Heart right ventricle (tissue), 16 donors: Measurements from ENCODE around the gene SCAF11. TPM values are rescaled to one million over a fixed set of nuclear protein-coding genes. Genes with fewer than 3 reads are reported as not detected.

Experiments used
- ATAC-seq, 8 donors: fragments of 200-7000 bp; cut with Tn5 transposase; one replicate each; pipeline ENCODE4 v1.9.1; 2020; ENCODE audit warnings: mild to moderate bottlenecking in 8 of 8, moderate library complexity in 8 of 8, moderate number of reproducible peaks in 1 of 8
- DNase-seq, 2 donors: peaks; one replicate each; pipeline ENCODE4 v3.0.0-alpha.2; 2020
- H3K27ac ChIP-seq, 10 donors: fragments of 200-600 bp; sonication (generic) in 2 of 10; one replicate each; pipeline versions ENCODE4 v1.5.0 to v1.8.0; 2020 to 2022; ENCODE audit warnings: mild to moderate bottlenecking in 3 of 10
- H3K27me3 ChIP-seq, 7 donors: fragments of 200-600 bp; one replicate each; pipeline ENCODE4 v1.8.0; 2021 to 2022; ENCODE audit warnings: mild to moderate bottlenecking in 2 of 7
- H3K36me3 ChIP-seq, 9 donors: fragments of 200-600 bp; sonication (generic) in 1 of 9; one replicate each; pipeline versions ENCODE4 v1.5.0 to v1.8.0; 2020 to 2022; ENCODE audit warnings: mild to moderate bottlenecking in 2 of 9
- H3K4me1 ChIP-seq, 9 donors: fragments of 200-600 bp; sonication (generic) in 1 of 9; one replicate each; pipeline versions ENCODE4 v1.5.0 to v1.8.0; 2020 to 2022; ENCODE audit warnings: mild to moderate bottlenecking in 4 of 9
- H3K4me3 ChIP-seq, 10 donors: fragments of 200-600 bp; sonication (generic) in 2 of 10; one replicate each; pipeline versions ENCODE4 v1.5.0 to v1.8.0; 2020 to 2022; ENCODE audit warnings: mild to moderate bottlenecking in 7 of 10, moderate library complexity in 2 of 10
- H3K9me3 ChIP-seq, 11 donors: fragments of 200-600 bp in 10 of 11; sonication (generic) in 2 of 11; one replicate each; pipeline versions ENCODE4 v1.5.0 to v1.8.0; 2013 to 2022; ENCODE audit warnings: mild to moderate bottlenecking in 2 of 11, control low read depth in 1 of 11, moderate library complexity in 1 of 11
- WGBS, 2 donors: extraction: QIAGEN DNeasy Blood & Tissue Kit; methylation state at CpG; one replicate each; pipeline ENCODE4 v1.1.7; 2013; ENCODE audit warnings: inconsistent platforms in 1 of 2; 5-methylcytosine and 5-hydroxymethylcytosine counted together
- intact Hi-C, 10 donors: fragments of 100-400 bp; cut with DNase I; formaldehyde crosslinking; loops; one replicate each; pipeline versions ENCODE4 v1.11.1 to v1.14.2; 2022
- polyA plus RNA-seq, 2 donors: library from polyadenylated mRNA; stranded (reverse); fragments of 200-250 nt; gene quantifications; one replicate each; pipeline ENCODE4 v1.2.3, GENCODE V29; 2013
- total RNA-seq, 10 donors: library from RNA; stranded (reverse); fragmentation: NEBNext Ultra II Directional in 3 of 10; extraction: Animal tissue kit (Norgen Biotek cat#: 25700) in 3 of 10; gene quantifications; one replicate each; pipeline versions ENCODE4 v1.2.1 to v1.2.4, GENCODE V29; 2021 to 2023
- TF ChIP-seq, protein P1 (sequence below), 9 donors: fragments of 200-600 bp; sonication (generic) in 2 of 9; IDR thresholded peaks; one replicate each; pipeline versions ENCODE4 v1.5.0 to v1.8.0; 2021 to 2022; ENCODE audit warnings: antibody characterized with exemption in 9 of 9, mild to moderate bottlenecking in 5 of 9, moderate library complexity in 1 of 9
- donor health status: Arrhythmogenic right ventricular cardiomyopathy.
- donor health status: ischemic (EF 13 %, LVEDD 7.1; RV severe dilation, severe dysfunction).
- donor health status: healthy with polysubstance abuse.
- donor health status: DM: no; HTN: yes; CAD: no.
- donor health status: DM: no; HTN: no; CAD: no.
- donor health status: ischemic (EF 25% LVEDD 6.9; RV normal size, moderate dysfunction).
- donor health status: ischemic (EF 25% LVEDD 5.7; RV mildly dilated, moderate dysfunction).
- donor health status: healthy.
- donor health status: DM: yes; HTN: yes; CAD: no.
- donor health status: Ischemic cardiomyopathy.
- donor health status: ischemic (EF 35%, LVEDD 5.7; RV mildly dilated, moderate dysfunction).
- donor health status: nonischemic (EF 11% LVEDD 7.7; RV severe dilation, severe dysfunction).
- donor health status: DM: yes; HTN: yes; CAD: no.
- donor health status: PGD.
- donor health status: ischemic (EF 29% LVEDD 5.4; RV normal size, mild dysfunction).
- donor health status: nonischemic (EF 23%, LVEDD 6.1; RV moderate dilation, normal function).

SCAF11 gene
- total and polyA plus RNA-seq, 12 donors, result 15.1 to 112 (median 85.6) TPM

DNA sequence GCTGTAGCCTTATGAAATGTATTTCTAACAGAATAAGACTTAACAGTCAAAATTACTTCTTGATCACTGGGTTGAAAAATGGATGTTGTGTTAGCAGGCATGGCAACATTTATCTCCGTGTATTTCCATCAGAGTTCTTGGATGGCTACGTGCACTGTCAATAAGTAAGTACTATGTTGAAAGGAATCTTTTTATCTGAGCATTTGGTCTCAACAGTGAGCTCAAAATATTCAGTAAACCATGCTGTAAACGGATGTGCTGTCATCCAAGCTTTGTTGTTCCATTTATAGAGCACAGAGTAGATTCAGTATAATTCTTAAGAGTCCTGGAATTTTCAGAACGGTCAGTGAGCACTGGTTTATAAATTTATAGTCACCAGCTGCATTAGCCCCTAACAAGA, 15.5 kb downstream of the SCAF11 start:
- TF ChIP-seq, protein P1, sequence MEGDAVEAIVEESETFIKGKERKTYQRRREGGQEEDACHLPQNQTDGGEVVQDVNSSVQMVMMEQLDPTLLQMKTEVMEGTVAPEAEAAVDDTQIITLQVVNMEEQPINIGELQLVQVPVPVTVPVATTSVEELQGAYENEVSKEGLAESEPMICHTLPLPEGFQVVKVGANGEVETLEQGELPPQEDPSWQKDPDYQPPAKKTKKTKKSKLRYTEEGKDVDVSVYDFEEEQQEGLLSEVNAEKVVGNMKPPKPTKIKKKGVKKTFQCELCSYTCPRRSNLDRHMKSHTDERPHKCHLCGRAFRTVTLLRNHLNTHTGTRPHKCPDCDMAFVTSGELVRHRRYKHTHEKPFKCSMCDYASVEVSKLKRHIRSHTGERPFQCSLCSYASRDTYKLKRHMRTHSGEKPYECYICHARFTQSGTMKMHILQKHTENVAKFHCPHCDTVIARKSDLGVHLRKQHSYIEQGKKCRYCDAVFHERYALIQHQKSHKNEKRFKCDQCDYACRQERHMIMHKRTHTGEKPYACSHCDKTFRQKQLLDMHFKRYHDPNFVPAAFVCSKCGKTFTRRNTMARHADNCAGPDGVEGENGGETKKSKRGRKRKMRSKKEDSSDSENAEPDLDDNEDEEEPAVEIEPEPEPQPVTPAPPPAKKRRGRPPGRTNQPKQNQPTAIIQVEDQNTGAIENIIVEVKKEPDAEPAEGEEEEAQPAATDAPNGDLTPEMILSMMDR (IDR thresholded peaks at IDR 0.05), result no peak
- peaks cover 3 to 96% (median 88%) of the 10 kb centered on the region in 9 donors for H3K4me1 ChIP-seq
- WGBS, 2 donors, result 31 to 37% methylated on average over 4 of the region's 4 CpGs
- DNase-seq, result no peak
- no peaks in the 10 kb centered on the region for H3K27me3 ChIP-seq
- H3K27ac ChIP-seq, result peak overlapping the region in 8 of 10 donors; percentile 4 to 72 (median 42)
- peaks cover 0 to 3% (median 0%) of the 10 kb centered on the region in 11 donors for H3K9me3 ChIP-seq
- H3K36me3 ChIP-seq, result peaks cover 0 to 12% (median 0%) of the 10 kb centered on the region in 9 donors
- intact Hi-C loops, result no loop called here
- H3K4me3 ChIP-seq, result no peak overlapping the region
- peak in 6 of 8 donors; percentile 33 to 69 (median 47) for ATAC-seq

DNA sequence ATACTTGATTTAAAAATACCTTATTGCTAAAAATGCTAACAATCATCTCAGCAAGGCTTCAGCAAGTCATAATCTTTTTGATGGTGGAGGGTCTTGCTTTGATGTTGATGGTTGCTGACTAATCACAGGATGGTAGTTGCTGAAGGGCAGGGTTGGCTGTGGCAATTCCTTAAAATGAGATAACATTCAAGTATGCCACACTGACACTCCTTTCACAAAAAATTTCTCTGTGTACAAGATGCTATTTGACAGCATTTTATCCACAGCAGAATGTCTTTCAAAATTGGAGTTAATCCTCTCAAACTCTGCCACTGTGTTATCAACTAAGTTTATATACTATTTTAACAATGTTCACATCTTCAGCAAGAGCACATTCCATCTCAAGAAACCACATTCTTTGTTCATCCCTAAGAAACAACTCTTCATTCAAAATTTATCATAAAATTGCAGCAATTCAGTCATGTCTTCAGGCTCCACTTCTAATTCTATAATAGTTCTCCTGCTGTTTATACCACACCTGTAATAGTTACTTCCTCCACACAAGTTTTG, 16.1 kb downstream of the SCAF11 start:
- no peaks in the 10 kb centered on the region for H3K27me3 ChIP-seq
- H3K36me3 ChIP-seq, result peaks cover 0 to 12% (median 0%) of the 10 kb centered on the region in 9 donors
- DNase-seq (no peak), ATAC-seq (no peak)
- no peak overlapping the region for H3K4me3 ChIP-seq
- H3K4me1 ChIP-seq, result peaks cover 4 to 95% (median 81%) of the 10 kb centered on the region in 9 donors
- H3K27ac ChIP-seq, result peak overlapping the region in 6 of 10 donors; percentile 25 to 72 (median 45)
- TF ChIP-seq, protein P1 (IDR thresholded peaks at IDR 0.05), result no peak
- intact Hi-C loops, result no loop called here
- peaks cover 0 to 3% (median 0%) of the 10 kb centered on the region in 11 donors for H3K9me3 ChIP-seq

GRCh38 chr12:45973526-45973925, 16.8 kb downstream of the SCAF11 start:
- ATAC-seq (no peak), DNase-seq (no peak)
- intact Hi-C loops, result no loop called here
- peaks cover 6 to 95% (median 78%) of the 10 kb centered on the region in 9 donors for H3K4me1 ChIP-seq
- peaks cover 0 to 3% (median 0%) of the 10 kb centered on the region in 11 donors for H3K9me3 ChIP-seq
- H3K36me3 ChIP-seq, result peaks cover 0 to 12% (median 0%) of the 10 kb centered on the region in 9 donors
- H3K27ac ChIP-seq, result peak overlapping the region in 2 of 10 donors; percentile 13 to 72
- H3K4me3 ChIP-seq, result no peak overlapping the region
- H3K27me3 ChIP-seq, result no peaks in the 10 kb centered on the region
- TF ChIP-seq, protein P1 (IDR thresholded peaks at IDR 0.05), result no peak
- WGBS, 2 donors, result 38 to 43% methylated on average over 2 of the region's 2 CpGs

GRCh38 chr12:45970391-45970790, 20.0 kb downstream of the SCAF11 start:
- H3K36me3 ChIP-seq, result peaks cover 0 to 11% (median 0%) of the 10 kb centered on the region in 9 donors
- 88 to 95% methylated on average over 1 of the region's 1 CpG for WGBS, 2 donors
- ATAC-seq (no peak), DNase-seq (no peak)
- TF ChIP-seq, protein P1 (IDR thresholded peaks at IDR 0.05), result no peak
- H3K27me3 ChIP-seq, result no peaks in the 10 kb centered on the region
- H3K27ac ChIP-seq, result peak overlapping the region in 1 of 10 donors; percentile 4
- H3K9me3 ChIP-seq, result peaks cover 0 to 3% (median 0%) of the 10 kb centered on the region in 11 donors
- intact Hi-C loops, result no loop called here
- H3K4me3 ChIP-seq, result no peak overlapping the region
- H3K4me1 ChIP-seq, result peaks cover 6 to 95% (median 83%) of the 10 kb centered on the region in 9 donors
